Hematopoietic multipotent progenitor cell treated with erythropoietin and hydrocortisone succinate and interleukin-3 and kit ligand, for 4 days (in vitro differentiated cells): Measurements from ENCODE around the gene KIF13A.
A peak's percentile ranks its signal among the peaks of the same experiment; 100 is the strongest.
"Not testable (repeated sequence)": the region's sequence is repeated elsewhere in the genome, so short reads cannot be mapped to it uniquely, and the experiment has no call there.

ENCODE experiments used
- DNase-seq: peaks from one replicate; pipeline ENCODE4 v3.0.0-alpha.2; 2015

Gene KIF13A

GRCh38 chr6:17894191-17894590, 93.2 kb downstream of the KIF13A start:
- no peak for DNase-seq

- peak; percentile 38 for DNase-seq
Measured at GRCh38 chr6:17892097-17892686, 95.2 kb downstream of the KIF13A start.

- DNase-seq: no peak
Measured at GRCh38 chr6:17890309-17890708, 97.1 kb downstream of the KIF13A start.

- DNase-seq: not testable (repeated sequence)
Measured at GRCh38 chr6:17889777-17890176, 97.7 kb downstream of the KIF13A start.

- peak; percentile 20 for DNase-seq
Measured at GRCh38 chr6:17886891-17887290, 100.5 kb downstream of the KIF13A start.

- DNase-seq: no peak
Measured at GRCh38 chr6:17885889-17886576, 101.4 kb downstream of the KIF13A start.

- peak; percentile 74 for DNase-seq
Measured at GRCh38 chr6:17884498-17885478, 102.6 kb downstream of the KIF13A start.

- no peak for DNase-seq
Measured at GRCh38 chr6:17883665-17884497, 103.6 kb downstream of the KIF13A start.

- no peak for DNase-seq
Measured at GRCh38 chr6:17881085-17881858, 106.2 kb downstream of the KIF13A start.

- DNase-seq: no peak
Measured at GRCh38 chr6:17879184-17879583, 108.3 kb downstream of the KIF13A start.

GRCh38 chr6:17878734-17879133, 108.7 kb downstream of the KIF13A start:
- DNase-seq: no peak

- no peak for DNase-seq
Measured at GRCh38 chr6:17877895-17878440, 109.5 kb downstream of the KIF13A start.

GRCh38 chr6:17877196-17877894, 110.1 kb downstream of the KIF13A start:
- no peak for DNase-seq

- no peak for DNase-seq
Measured at GRCh38 chr6:17874753-17875152, 112.7 kb downstream of the KIF13A start.

GRCh38 chr6:17872908-17873307, 114.5 kb downstream of the KIF13A start:
- DNase-seq: no peak

- DNase-seq: no peak
Measured at GRCh38 chr6:17871836-17872235, 115.6 kb downstream of the KIF13A start.

- no peak for DNase-seq
Measured at GRCh38 chr6:17871189-17871519, 116.3 kb downstream of the KIF13A start.

- DNase-seq: peak; percentile 35
Measured at GRCh38 chr6:17870300-17871188, 116.9 kb downstream of the KIF13A start.

GRCh38 chr6:17869753-17870050, 117.7 kb downstream of the KIF13A start:
- DNase-seq: peak; percentile 43
